Measurements from ENCODE around the gene AZIN2. TPM values are rescaled to one million over a fixed set of nuclear protein-coding genes. Genes with fewer than 3 reads are reported as not detected.

AZIN2 gene
- total and polyA plus RNA-seq, 4 donors, result 0.68 to 2.6 (median 0.74) TPM

DNA sequence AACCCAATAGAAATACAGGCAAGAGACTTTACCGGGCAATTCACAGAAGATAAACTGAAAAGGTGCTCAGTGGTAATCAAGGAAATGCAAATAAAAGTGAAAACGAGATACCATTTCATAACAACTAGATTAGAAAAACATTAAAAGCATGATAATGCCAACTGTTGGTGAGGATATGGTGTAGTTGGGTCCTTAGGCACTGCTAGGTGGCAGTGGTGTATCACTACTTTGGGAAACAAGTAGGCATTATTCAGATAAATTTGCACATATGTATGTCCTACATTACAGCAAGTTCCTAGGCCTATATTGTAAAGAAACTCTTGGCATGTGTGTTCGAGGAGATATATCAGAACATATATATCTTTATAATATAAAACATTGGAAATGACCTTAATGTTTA is 31.0 kb downstream of the AZIN2 start:
- no peak overlapping the region for H3K4me3 ChIP-seq (ENCODE audit: low read depth in 1 of 3, low read length in 3 of 3)
- 35% methylated on average over 3 of the region's 3 CpGs for WGBS

DNA sequence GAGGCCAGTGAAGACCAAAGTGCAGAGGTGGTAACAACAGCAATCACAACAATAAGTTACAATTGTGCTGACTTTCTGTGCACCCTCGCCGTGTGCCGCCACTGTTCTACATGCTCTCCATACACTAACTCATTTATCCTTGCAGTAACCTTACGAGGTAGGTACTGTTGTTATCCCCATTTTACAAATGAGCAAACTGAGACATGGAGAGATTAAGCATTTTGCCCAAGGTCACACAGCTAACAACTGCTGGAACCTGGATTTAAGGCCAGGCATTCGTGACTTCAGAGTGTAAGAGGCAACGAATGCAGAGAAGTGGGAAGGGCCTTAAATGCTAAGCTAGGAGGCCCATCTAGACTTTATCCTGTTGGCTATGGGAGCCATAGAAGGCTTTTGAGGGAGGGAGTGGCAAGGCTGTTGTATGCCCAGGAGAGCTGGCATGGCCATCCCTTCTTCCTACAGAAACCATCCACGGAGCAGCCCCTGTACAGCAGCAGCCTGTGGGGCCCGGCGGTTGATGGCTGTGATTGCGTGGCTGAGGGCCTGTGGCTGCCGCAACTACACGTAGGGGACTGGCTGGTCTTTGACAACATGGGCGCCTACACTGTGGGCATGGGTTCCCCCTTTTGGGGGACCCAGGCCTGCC is 36.6 kb downstream of the AZIN2 start:
- DNase-seq (ENCODE audit: low spot score), result peak; percentile 20
- H3K9me3 ChIP-seq (ENCODE audit: control insufficient read depth in 4 of 4, low read length in 3 of 4), result no peaks in the 10 kb centered on the region
- H3K4me1 ChIP-seq (ENCODE audit: control insufficient read depth in 4 of 4, insufficient read depth in 4 of 4, low read length in 3 of 4), result no peaks in the 10 kb centered on the region
- TF ChIP-seq RAD21 (IDR thresholded peaks at IDR 0.05) (no peak), GABPA (IDR thresholded peaks at IDR 0.05 in 1 of 2, conservative IDR thresholded peaks at IDR 0.05 in 1 of 2) (no peak), JUND (IDR thresholded peaks at IDR 0.05) (no peak), YY1 (IDR thresholded peaks at IDR 0.05) (no peak), RXRA (IDR thresholded peaks at IDR 0.05) (no peak), HNF4A (conservative IDR thresholded peaks at IDR 0.05) (no peak), NR2F2 (IDR thresholded peaks at IDR 0.05) (no peak), EGR1 (IDR thresholded peaks at IDR 0.05; ENCODE audit: low read depth in 2 of 2) (no peak), FOXA1 (IDR thresholded peaks at IDR 0.05) (no peak)
- TF ChIP-seq, protein P1, sequence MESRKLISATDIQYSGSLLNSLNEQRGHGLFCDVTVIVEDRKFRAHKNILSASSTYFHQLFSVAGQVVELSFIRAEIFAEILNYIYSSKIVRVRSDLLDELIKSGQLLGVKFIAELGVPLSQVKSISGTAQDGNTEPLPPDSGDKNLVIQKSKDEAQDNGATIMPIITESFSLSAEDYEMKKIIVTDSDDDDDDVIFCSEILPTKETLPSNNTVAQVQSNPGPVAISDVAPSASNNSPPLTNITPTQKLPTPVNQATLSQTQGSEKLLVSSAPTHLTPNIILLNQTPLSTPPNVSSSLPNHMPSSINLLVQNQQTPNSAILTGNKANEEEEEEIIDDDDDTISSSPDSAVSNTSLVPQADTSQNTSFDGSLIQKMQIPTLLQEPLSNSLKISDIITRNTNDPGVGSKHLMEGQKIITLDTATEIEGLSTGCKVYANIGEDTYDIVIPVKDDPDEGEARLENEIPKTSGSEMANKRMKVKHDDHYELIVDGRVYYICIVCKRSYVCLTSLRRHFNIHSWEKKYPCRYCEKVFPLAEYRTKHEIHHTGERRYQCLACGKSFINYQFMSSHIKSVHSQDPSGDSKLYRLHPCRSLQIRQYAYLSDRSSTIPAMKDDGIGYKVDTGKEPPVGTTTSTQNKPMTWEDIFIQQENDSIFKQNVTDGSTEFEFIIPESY (IDR thresholded peaks at IDR 0.05), result no peak
- TF ChIP-seq, protein P2, sequence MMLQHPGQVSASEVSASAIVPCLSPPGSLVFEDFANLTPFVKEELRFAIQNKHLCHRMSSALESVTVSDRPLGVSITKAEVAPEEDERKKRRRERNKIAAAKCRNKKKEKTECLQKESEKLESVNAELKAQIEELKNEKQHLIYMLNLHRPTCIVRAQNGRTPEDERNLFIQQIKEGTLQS (IDR thresholded peaks at IDR 0.05), result no peak
- TF ChIP-seq, protein P3, sequence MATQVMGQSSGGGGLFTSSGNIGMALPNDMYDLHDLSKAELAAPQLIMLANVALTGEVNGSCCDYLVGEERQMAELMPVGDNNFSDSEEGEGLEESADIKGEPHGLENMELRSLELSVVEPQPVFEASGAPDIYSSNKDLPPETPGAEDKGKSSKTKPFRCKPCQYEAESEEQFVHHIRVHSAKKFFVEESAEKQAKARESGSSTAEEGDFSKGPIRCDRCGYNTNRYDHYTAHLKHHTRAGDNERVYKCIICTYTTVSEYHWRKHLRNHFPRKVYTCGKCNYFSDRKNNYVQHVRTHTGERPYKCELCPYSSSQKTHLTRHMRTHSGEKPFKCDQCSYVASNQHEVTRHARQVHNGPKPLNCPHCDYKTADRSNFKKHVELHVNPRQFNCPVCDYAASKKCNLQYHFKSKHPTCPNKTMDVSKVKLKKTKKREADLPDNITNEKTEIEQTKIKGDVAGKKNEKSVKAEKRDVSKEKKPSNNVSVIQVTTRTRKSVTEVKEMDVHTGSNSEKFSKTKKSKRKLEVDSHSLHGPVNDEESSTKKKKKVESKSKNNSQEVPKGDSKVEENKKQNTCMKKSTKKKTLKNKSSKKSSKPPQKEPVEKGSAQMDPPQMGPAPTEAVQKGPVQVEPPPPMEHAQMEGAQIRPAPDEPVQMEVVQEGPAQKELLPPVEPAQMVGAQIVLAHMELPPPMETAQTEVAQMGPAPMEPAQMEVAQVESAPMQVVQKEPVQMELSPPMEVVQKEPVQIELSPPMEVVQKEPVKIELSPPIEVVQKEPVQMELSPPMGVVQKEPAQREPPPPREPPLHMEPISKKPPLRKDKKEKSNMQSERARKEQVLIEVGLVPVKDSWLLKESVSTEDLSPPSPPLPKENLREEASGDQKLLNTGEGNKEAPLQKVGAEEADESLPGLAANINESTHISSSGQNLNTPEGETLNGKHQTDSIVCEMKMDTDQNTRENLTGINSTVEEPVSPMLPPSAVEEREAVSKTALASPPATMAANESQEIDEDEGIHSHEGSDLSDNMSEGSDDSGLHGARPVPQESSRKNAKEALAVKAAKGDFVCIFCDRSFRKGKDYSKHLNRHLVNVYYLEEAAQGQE (IDR thresholded peaks at IDR 0.05), result no peak
- TF ChIP-seq, protein P4, sequence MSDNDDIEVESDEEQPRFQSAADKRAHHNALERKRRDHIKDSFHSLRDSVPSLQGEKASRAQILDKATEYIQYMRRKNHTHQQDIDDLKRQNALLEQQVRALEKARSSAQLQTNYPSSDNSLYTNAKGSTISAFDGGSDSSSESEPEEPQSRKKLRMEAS (IDR thresholded peaks at IDR 0.05), result no peak
- H3K36me3 ChIP-seq (ENCODE audit: control insufficient read depth in 4 of 4, insufficient read depth in 3 of 4, low read depth in 1 of 4, low read length in 3 of 4), result no peaks in the 10 kb centered on the region
- WGBS, result 91% methylated on average over 13 of the region's 13 CpGs
- no peaks in the 10 kb centered on the region for H3K27me3 ChIP-seq (ENCODE audit: control insufficient read depth in 4 of 4, insufficient read depth in 4 of 4, low read length in 3 of 4)
- no peak overlapping the region for H3K9ac ChIP-seq (ENCODE audit: low read depth in 1 of 2, low read length in 2 of 2)
- no peak overlapping the region for H3K4me3 ChIP-seq (ENCODE audit: low read depth in 1 of 3, low read length in 3 of 3)
- no peak overlapping the region for H3K27ac ChIP-seq (ENCODE audit: low read depth in 1 of 2, low read length in 2 of 2)

More for the DNA sequence above, 31.0 kb downstream of the AZIN2 start:
- TF ChIP-seq RAD21 (IDR thresholded peaks at IDR 0.05), result peak; percentile 57 to 59
- no peak for TF ChIP-seq SP1 (IDR thresholded peaks at IDR 0.05)
- no peak for TF ChIP-seq FOXA2 (IDR thresholded peaks at IDR 0.05)
- Histone ChIP-seq H3K27me3 (ENCODE audit: control insufficient read depth in 4 of 4, insufficient read depth in 4 of 4, low read length in 3 of 4) (no peaks in the 10 kb centered on the region), H3K36me3 (ENCODE audit: control insufficient read depth in 4 of 4, insufficient read depth in 3 of 4, low read depth in 1 of 4, low read length in 3 of 4) (no peaks in the 10 kb centered on the region), H3K4me1 (ENCODE audit: control insufficient read depth in 4 of 4, insufficient read depth in 4 of 4, low read length in 3 of 4) (no peaks in the 10 kb centered on the region), H3K27ac (ENCODE audit: low read depth in 1 of 2, low read length in 2 of 2) (no peak overlapping the region), H3K9me3 (ENCODE audit: control insufficient read depth in 4 of 4, low read length in 3 of 4) (no peaks in the 10 kb centered on the region), H3K9ac (ENCODE audit: low read depth in 1 of 2, low read length in 2 of 2) (no peak overlapping the region)
- DNase-seq (ENCODE audit: low spot score), result no peak

Data from liver (tissue), 9 donors.